ENCODE results near the gene LRP8. TPM values are rescaled to one million over a fixed set of nuclear protein-coding genes. Genes with fewer than 3 reads are reported as not detected.

Gene LRP8
- total RNA-seq, 1 experiment from 2014 or later, result 56.3 TPM

- H3K9me3 ChIP-seq (ENCODE audit: control insufficient read depth in 1 of 2, insufficient read depth in 1 of 2, low read depth in 1 of 2, low read length in 2 of 2), result no peaks in the 10 kb centered on the region
- H3K4me2 ChIP-seq (ENCODE audit: low read length), result no peak overlapping the region
- ChIA-PET POLR2A (no interaction called here), RAD21 (ENCODE audit: low non-redundant PET in 1 of 2, low total read pairs in 2 of 2, uncharacterized antibody in 2 of 2, unreplicated experiment in 2 of 2) (no interaction called here), CTCF (no interaction called here)
- BruUV-seq (replicated peaks), result no TSS peak
- no peaks in the 10 kb centered on the region for H4K20me1 ChIP-seq (ENCODE audit: insufficient read depth)
- no peak overlapping the region for H2AFZ ChIP-seq (ENCODE audit: low read depth, low read length, poor library complexity, severe bottlenecking)
- no peaks in the 10 kb centered on the region for H3K9me2 ChIP-seq (ENCODE audit: insufficient read depth)
- no peaks in the 10 kb centered on the region; a peak in 1 of 4 replicates for H3K36me3 ChIP-seq (ENCODE audit: control insufficient read depth in 1 of 2, insufficient read depth in 2 of 2, low read length in 2 of 2)
- H3K4me3 ChIP-seq (replicated peaks in 1 of 2; ENCODE audit: low read depth in 1 of 2, low read length in 2 of 2), result no peak overlapping the region
- intact Hi-C loops (cut with micrococcal nuclease), result no loop called here
- H3K79me2 ChIP-seq (ENCODE audit: insufficient read depth, low read length), result no peaks in the 10 kb centered on the region
- no peaks in the 10 kb centered on the region for H3K27me3 ChIP-seq (ENCODE audit: insufficient read depth, low read length)
- no peaks in the 10 kb centered on the region for H3K4me1 ChIP-seq (ENCODE audit: control insufficient read depth in 1 of 2, insufficient read depth in 2 of 2, low read length in 2 of 2)
- H3K27ac ChIP-seq (ENCODE audit: low read depth, low read length), result no peak overlapping the region
- no peak overlapping the region for H3K9ac ChIP-seq (ENCODE audit: low read length)
- no peak for TF ChIP-seq YY1 (IDR thresholded peaks at IDR 0.05; ENCODE audit: extremely low read depth, insufficient replicate concordance, low read depth, low read length)
- no peak for TF ChIP-seq SRF (IDR thresholded peaks at IDR 0.05; ENCODE audit: low read depth)
- no peak for TF ChIP-seq SP1 (IDR thresholded peaks at IDR 0.05; ENCODE audit: low read depth)
- no peak for TF ChIP-seq RAD21 (IDR thresholded peaks at IDR 0.05; ENCODE audit: low read depth)
- TF ChIP-seq REST (IDR thresholded peaks at IDR 0.05; ENCODE audit: low read depth), result no peak
- DNase-seq (ENCODE audit: low read depth, low spot score), result no peak
- no peak for ATAC-seq
These were observed 13.0 kb upstream of the LRP8 start for GRCh38 chr1:53340660-53341520.
